K562 (cell line): ENCODE measurements around the gene CLTA. TPM values are rescaled to one million over a fixed set of nuclear protein-coding genes. Genes with fewer than 3 reads are reported as not detected.

Experiments used
- ARID1B ChIP-seq: fragments of 450-650 bp; IDR thresholded peaks from 2 replicates; pipeline ENCODE4 v1.6.1; 2016; ENCODE audit warnings: antibody characterized with exemption, mild to moderate bottlenecking, inconsistent platforms
- BACH1 ChIP-seq: fragments of 200-800 bp; sonication (Bioruptor generic); IDR thresholded peaks from 2 replicates; pipeline ENCODE4 v1.6.1; 2016; ENCODE audit warnings: missing genetic modification characterization, missing compliant biosample characterization
- DPF2 ChIP-seq: fragments of 450-650 bp; IDR thresholded peaks from 2 replicates; pipeline ENCODE4 v1.6.1; 2016
- EGR1 ChIP-seq: fragments of 450-650 bp; conservative IDR thresholded peaks from 2 replicates; pipeline ENCODE4 v1.6.1; 2017; ENCODE audit warnings: mild to moderate bottlenecking
- ESRRB ChIP-seq: fragments of 250-450 bp; sonication (Bioruptor Pico); IDR thresholded peaks from 2 replicates; pipeline ENCODE4 v1.5.0; 2020; ENCODE audit warnings: mild to moderate bottlenecking, moderate library complexity, borderline replicate concordance
- JUND ChIP-seq, 2 experiments: IDR thresholded peaks; 2 replicates in 1 of 2; 3 replicates in 1 of 2; pipeline ENCODE4 v1.6.1; 2011; ENCODE audit warnings: borderline replicate concordance in 2 of 2, low read depth in 2 of 2, low read length in 2 of 2, improper control_type of control experiment in 1 of 2, missing biosample characterization in 1 of 2, missing genetic modification characterization in 1 of 2, missing genetic modification reagents in 1 of 2
- NFE2L1 ChIP-seq: fragments of 450-650 bp; IDR thresholded peaks from 2 replicates; pipeline ENCODE4 v1.6.1; 2016; ENCODE audit warnings: missing genetic modification characterization, low read depth, mild to moderate bottlenecking, missing compliant biosample characterization, moderate library complexity, borderline replicate concordance
- TCFL5 ChIP-seq: fragments of 250-450 bp; sonication (Bioruptor Pico); conservative IDR thresholded peaks from 2 replicates; pipeline ENCODE4 v1.6.1; 2021; ENCODE audit warnings: mild to moderate bottlenecking, moderate library complexity, matching md5 sums
- ZNF592 ChIP-seq: fragments of 450-650 bp; IDR thresholded peaks from 2 replicates; pipeline ENCODE4 v1.6.1; 2017; ENCODE audit warnings: antibody characterized with exemption, mild to moderate bottlenecking
- polyA plus RNA-seq, 8 experiments: library from polyadenylated mRNA; depleted of rRNA in 4 of 8; stranded (reverse) in 5 of 8; unstranded in 3 of 8; fragments of >200 nt; fragmentation: Nextera tagmentation in 2 of 8; fragmentation: Illumina TruSeq in 1 of 8; extraction: Ambion mirVana in 2 of 8; extraction: Trizol in 1 of 8; gene quantifications; 2 replicates each; pipeline versions ENCODE4 v1.2.1 to v1.2.3, GENCODE V29; 2011 to 2014; ENCODE audit warnings: inconsistent platforms in 1 of 8, missing spikeins in 1 of 8
- total RNA-seq, 7 experiments: library from RNA; depleted of rRNA in 6 of 7; stranded (reverse); fragments of >200 nt in 6 of 7; fragmentation: Illumina TruSeq in 2 of 7; extraction: Trizol in 2 of 7; gene quantifications; 2 replicates each; pipeline versions ENCODE4 v1.2.1 to v1.2.3, GENCODE V29; 2011 to 2021; ENCODE audit warnings: low replicate concordance in 1 of 7
- TF ChIP-seq, protein P1 (sequence below): fragments of 250-450 bp; sonication (Bioruptor Pico); IDR thresholded peaks from 2 replicates; pipeline ENCODE4 v1.4.0; 2020; ENCODE audit warnings: mild to moderate bottlenecking

The CLTA gene
- total and polyA plus RNA-seq, 9 of the 15 experiments (the other 6 are each of a cell fraction or from before 2014, with no cell fraction given): 37.8 to 219 (median 144) TPM

GRCh38 chr9:36207546-36208012 lies 16.9 kb downstream of the CLTA start (continued):
- TF ChIP-seq TCFL5: no peak
- 0 out of 2 replicates have a peak, but pooled peaks have one; percentile 43 for TF ChIP-seq NFE2L1
- TF ChIP-seq ZNF592: 0 out of 2 replicates have a peak, but pooled peaks have one; percentile 61
- peak; percentile 29; the same call in 1 of the 2 replicates for TF ChIP-seq ARID1B
- TF ChIP-seq, protein P1, sequence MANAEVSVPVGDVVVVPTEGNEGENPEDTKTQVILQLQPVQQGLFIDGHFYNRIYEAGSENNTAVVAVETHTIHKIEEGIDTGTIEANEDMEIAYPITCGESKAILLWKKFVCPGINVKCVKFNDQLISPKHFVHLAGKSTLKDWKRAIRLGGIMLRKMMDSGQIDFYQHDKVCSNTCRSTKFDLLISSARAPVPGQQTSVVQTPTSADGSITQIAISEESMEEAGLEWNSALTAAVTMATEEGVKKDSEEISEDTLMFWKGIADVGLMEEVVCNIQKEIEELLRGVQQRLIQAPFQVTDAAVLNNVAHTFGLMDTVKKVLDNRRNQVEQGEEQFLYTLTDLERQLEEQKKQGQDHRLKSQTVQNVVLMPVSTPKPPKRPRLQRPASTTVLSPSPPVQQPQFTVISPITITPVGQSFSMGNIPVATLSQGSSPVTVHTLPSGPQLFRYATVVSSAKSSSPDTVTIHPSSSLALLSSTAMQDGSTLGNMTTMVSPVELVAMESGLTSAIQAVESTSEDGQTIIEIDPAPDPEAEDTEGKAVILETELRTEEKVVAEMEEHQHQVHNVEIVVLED (CRISPR knock-in tag): no peak
- TF ChIP-seq JUND (IDR thresholded peaks at IDR 0.05; ENCODE audit: borderline replicate concordance, low read depth, low read length): 0 out of 2 replicates have a peak, but pooled peaks have one; percentile 8
- no peak for TF ChIP-seq JUND (tag; IDR thresholded peaks at IDR 0.05; ENCODE audit: borderline replicate concordance, low read depth, low read length)
- peak; percentile 75 for TF ChIP-seq EGR1
- TF ChIP-seq ESRRB: no peak
- peak; percentile 40; the same call in 1 of the 2 replicates for TF ChIP-seq DPF2
- peak; percentile 78 for TF ChIP-seq BACH1
